Measurements from ENCODE around the gene GBP6.

DNA sequence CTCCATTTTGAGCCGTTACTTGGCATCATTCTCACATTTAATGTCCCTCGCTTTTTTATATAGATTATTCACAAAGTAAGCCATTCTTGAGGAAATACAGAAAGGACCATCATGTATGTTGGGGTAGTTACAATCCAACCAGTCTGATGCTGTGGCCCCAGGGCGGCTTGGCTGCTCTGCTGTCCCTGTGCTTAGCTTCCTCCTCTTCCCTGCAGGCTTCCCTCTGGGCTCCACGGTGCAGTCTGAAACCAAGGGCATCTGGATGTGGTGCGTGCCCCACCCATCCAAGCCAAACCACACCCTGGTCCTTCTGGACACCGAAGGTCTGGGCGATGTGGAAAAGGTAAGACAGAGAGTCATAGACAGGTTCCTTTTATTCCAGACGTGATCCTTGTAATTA, 5.5 kb downstream of the GBP6 start:
- TF ChIP-seq, protein P1, sequence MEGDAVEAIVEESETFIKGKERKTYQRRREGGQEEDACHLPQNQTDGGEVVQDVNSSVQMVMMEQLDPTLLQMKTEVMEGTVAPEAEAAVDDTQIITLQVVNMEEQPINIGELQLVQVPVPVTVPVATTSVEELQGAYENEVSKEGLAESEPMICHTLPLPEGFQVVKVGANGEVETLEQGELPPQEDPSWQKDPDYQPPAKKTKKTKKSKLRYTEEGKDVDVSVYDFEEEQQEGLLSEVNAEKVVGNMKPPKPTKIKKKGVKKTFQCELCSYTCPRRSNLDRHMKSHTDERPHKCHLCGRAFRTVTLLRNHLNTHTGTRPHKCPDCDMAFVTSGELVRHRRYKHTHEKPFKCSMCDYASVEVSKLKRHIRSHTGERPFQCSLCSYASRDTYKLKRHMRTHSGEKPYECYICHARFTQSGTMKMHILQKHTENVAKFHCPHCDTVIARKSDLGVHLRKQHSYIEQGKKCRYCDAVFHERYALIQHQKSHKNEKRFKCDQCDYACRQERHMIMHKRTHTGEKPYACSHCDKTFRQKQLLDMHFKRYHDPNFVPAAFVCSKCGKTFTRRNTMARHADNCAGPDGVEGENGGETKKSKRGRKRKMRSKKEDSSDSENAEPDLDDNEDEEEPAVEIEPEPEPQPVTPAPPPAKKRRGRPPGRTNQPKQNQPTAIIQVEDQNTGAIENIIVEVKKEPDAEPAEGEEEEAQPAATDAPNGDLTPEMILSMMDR (IDR thresholded peaks at IDR 0.05) = no peak
- TF ChIP-seq POLR2AphosphoS5 (IDR thresholded peaks at IDR 0.05; ENCODE audit: low read depth, low read length) = no peak

All from SK-N-SH (cell line).